ENCODE results near the gene TACR1. TPM values are rescaled to one million over a fixed set of nuclear protein-coding genes. Genes with fewer than 3 reads are reported as not detected.
"Not testable (repeated sequence)": the region's sequence is repeated elsewhere in the genome, so short reads cannot be mapped to it uniquely, and the experiment has no call there.

TACR1 gene
- total and polyA plus RNA-seq, 2 experiments from 2014 or later, result 0.13 to 0.19 TPM

DNA sequence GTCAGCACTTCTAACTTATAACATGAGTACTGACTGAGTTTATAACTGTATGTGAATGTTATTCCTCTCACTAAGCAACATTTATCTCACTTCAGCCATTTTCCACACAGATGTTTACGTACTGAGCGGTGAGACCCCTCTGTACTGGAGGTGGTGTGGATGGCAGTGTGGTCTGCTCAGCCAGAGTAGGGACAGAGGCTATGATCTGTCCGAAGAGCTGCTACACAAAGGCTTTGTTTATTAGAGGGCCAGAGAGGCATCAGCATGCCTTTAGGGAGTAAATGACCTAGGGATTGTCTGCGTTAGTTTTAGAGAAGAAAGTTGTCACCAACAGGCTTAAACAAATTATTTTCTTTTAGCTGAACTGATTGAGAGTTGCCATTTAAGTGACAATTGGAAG lies 23.2 kb upstream of the TACR1 start:
- no peak for TF ChIP-seq EZH2 (IDR thresholded peaks at IDR 0.05; ENCODE audit: borderline replicate concordance)
- TF ChIP-seq, protein P1, sequence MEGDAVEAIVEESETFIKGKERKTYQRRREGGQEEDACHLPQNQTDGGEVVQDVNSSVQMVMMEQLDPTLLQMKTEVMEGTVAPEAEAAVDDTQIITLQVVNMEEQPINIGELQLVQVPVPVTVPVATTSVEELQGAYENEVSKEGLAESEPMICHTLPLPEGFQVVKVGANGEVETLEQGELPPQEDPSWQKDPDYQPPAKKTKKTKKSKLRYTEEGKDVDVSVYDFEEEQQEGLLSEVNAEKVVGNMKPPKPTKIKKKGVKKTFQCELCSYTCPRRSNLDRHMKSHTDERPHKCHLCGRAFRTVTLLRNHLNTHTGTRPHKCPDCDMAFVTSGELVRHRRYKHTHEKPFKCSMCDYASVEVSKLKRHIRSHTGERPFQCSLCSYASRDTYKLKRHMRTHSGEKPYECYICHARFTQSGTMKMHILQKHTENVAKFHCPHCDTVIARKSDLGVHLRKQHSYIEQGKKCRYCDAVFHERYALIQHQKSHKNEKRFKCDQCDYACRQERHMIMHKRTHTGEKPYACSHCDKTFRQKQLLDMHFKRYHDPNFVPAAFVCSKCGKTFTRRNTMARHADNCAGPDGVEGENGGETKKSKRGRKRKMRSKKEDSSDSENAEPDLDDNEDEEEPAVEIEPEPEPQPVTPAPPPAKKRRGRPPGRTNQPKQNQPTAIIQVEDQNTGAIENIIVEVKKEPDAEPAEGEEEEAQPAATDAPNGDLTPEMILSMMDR (IDR thresholded peaks at IDR 0.05; ENCODE audit: poor library complexity), result no peak
- TF ChIP-seq EZH2phosphoT487 (IDR thresholded peaks at IDR 0.05; ENCODE audit: low read depth, severe bottlenecking, unreplicated experiment), result no peak
- no peak overlapping the region for H2AFZ ChIP-seq
- no peaks in the 10 kb centered on the region for H3K9me2 ChIP-seq (replicated peaks; ENCODE audit: insufficient read depth)
- H3K36me3 ChIP-seq (replicated peaks; ENCODE audit: insufficient read depth, low read depth), result no peaks in the 10 kb centered on the region
- H3K79me2 ChIP-seq, result no peaks in the 10 kb centered on the region
- H4K20me1 ChIP-seq (ENCODE audit: insufficient read depth, poor library complexity, severe bottlenecking), result no peaks in the 10 kb centered on the region
- H3K9me3 ChIP-seq (ENCODE audit: low read depth), result no peaks in the 10 kb centered on the region
- no peak overlapping the region for H3K27ac ChIP-seq
- no peak overlapping the region for H3K4me2 ChIP-seq
- DNase-seq (ENCODE audit: low spot score), result no peak
- 66% methylated on average over 4 of the region's 4 CpGs for WGBS (ENCODE audit: low lambda C conversion rate, missing lambda C conversion rate)
- H3K27me3 ChIP-seq, result no peaks in the 10 kb centered on the region
- H3K4me1 ChIP-seq (ENCODE audit: insufficient read depth), result no peaks in the 10 kb centered on the region
- H3K4me3 ChIP-seq, result no peak overlapping the region

DNA sequence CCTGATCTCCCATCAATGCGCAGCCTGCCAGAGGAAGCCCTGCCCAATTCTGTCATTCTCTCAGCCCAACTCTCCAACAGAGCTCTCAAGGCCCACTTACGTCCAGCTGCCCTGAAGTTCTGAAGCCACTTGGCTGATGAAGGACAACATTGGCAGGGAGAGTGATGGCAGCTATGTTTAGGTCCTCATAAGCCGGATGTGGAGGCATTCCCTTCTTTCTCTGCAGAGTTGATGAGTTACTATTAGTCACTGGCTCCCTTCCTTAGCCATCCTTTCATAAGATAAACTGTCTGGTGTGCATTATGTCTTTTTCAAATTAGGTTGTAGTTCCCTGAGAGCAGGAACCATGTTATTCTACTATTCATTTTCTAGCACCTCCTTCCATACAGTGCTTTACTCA lies 22.5 kb upstream of the TACR1 start:
- Histone ChIP-seq H3K27ac (no peak overlapping the region), H2AFZ (no peak overlapping the region), H3K79me2 (no peaks in the 10 kb centered on the region), H3K9me2 (replicated peaks; ENCODE audit: insufficient read depth) (no peaks in the 10 kb centered on the region), H3K27me3 (no peaks in the 10 kb centered on the region), H3K4me3 (no peak overlapping the region), H3K9me3 (ENCODE audit: low read depth) (no peaks in the 10 kb centered on the region), H3K4me2 (no peak overlapping the region), H4K20me1 (ENCODE audit: insufficient read depth, poor library complexity, severe bottlenecking) (no peaks in the 10 kb centered on the region), H3K36me3 (replicated peaks; ENCODE audit: insufficient read depth, low read depth) (no peaks in the 10 kb centered on the region), H3K4me1 (ENCODE audit: insufficient read depth) (no peaks in the 10 kb centered on the region)
- WGBS (ENCODE audit: low lambda C conversion rate, missing lambda C conversion rate), result 89% methylated on average over 3 of the region's 3 CpGs
- TF ChIP-seq, protein P1 (IDR thresholded peaks at IDR 0.05; ENCODE audit: poor library complexity), result no peak
- no peak for TF ChIP-seq EZH2 (IDR thresholded peaks at IDR 0.05; ENCODE audit: borderline replicate concordance)
- no peak for TF ChIP-seq EZH2phosphoT487 (IDR thresholded peaks at IDR 0.05; ENCODE audit: low read depth, severe bottlenecking, unreplicated experiment)
- no peak for DNase-seq (ENCODE audit: low spot score)

DNA sequence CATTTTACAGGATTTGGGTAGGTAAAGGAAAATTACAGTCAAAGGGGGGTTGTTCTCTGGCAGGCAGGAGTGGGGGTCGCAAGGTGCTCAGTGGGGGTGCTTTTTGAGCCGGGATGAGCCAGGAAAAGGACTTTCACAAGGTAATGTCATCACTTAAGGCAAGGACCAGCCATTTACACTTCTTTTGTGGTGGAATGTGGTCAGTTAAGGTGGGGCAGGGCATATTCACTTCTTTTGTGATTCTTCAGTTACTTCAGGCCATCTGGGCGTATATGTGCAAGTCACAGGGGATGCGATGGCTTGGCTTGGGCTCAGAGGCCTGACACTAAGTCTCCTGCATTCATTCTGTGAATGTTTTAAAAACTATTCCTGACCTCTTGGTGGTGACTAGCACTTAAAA lies 19.9 kb upstream of the TACR1 start:
- not testable (repeated sequence) for H3K9me2 ChIP-seq (replicated peaks; ENCODE audit: insufficient read depth); H3K4me3 ChIP-seq; H3K4me1 ChIP-seq (ENCODE audit: insufficient read depth); H3K27me3 ChIP-seq; DNase-seq (ENCODE audit: low spot score); H3K27ac ChIP-seq; H3K79me2 ChIP-seq; H3K4me2 ChIP-seq; H3K9me3 ChIP-seq (ENCODE audit: low read depth); H2AFZ ChIP-seq; H3K36me3 ChIP-seq (replicated peaks; ENCODE audit: insufficient read depth, low read depth); H4K20me1 ChIP-seq (ENCODE audit: insufficient read depth, poor library complexity, severe bottlenecking)
- 91% methylated on average over 4 of the region's 4 CpGs for WGBS (ENCODE audit: low lambda C conversion rate, missing lambda C conversion rate)

DNA sequence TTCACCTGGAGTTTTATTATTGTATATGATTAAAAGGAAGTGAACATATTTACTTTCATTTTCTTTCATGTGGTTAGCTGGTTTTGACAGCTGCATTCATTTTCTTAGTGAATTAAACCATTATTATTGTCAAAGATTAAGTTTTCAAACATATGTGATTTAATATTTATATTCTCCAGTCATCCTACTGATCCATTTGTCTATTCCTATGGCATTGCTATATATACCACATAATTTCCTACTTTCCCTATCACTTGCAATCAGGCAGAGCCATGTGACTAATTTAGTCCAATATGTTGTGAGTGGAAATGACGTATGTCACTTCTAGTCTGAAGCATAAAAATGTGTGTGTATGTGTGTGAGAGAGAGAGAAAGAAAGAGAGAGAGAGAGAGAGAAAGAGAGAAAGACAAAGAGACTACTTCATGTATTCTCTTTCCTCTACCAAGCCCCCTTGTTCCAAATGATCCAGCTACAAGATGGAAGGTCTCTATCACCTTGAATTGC lies 12.0 kb upstream of the TACR1 start:
- Histone ChIP-seq H3K9me3 (ENCODE audit: low read depth) (no peaks in the 10 kb centered on the region), H3K36me3 (replicated peaks; ENCODE audit: insufficient read depth, low read depth) (no peaks in the 10 kb centered on the region), H2AFZ (no peak overlapping the region), H3K27me3 (no peaks in the 10 kb centered on the region), H4K20me1 (ENCODE audit: insufficient read depth, poor library complexity, severe bottlenecking) (no peaks in the 10 kb centered on the region), H3K79me2 (no peaks in the 10 kb centered on the region), H3K4me3 (no peak overlapping the region), H3K4me1 (ENCODE audit: insufficient read depth) (no peaks in the 10 kb centered on the region), H3K9me2 (replicated peaks; ENCODE audit: insufficient read depth) (no peaks in the 10 kb centered on the region), H3K27ac (no peak overlapping the region), H3K4me2 (no peak overlapping the region)
- TF ChIP-seq EZH2 (IDR thresholded peaks at IDR 0.05; ENCODE audit: borderline replicate concordance) (no peak), EZH2phosphoT487 (IDR thresholded peaks at IDR 0.05; ENCODE audit: low read depth, severe bottlenecking, unreplicated experiment) (no peak)
- TF ChIP-seq, protein P1 (IDR thresholded peaks at IDR 0.05; ENCODE audit: poor library complexity), result no peak
- no peak for DNase-seq (ENCODE audit: low spot score)
- WGBS (ENCODE audit: low lambda C conversion rate, missing lambda C conversion rate), result 83% methylated on average over 1 of the region's 1 CpG
